ENCODE measurements around the gene PARK7.

Gene PARK7

GRCh38 chr1:8011016-8011415 lies 49.5 kb downstream of the PARK7 start:
- DNase-seq: no peak

GRCh38 chr1:8011923-8012858 lies 50.7 kb downstream of the PARK7 start:
- DNase-seq: no peak

GRCh38 chr1:8012955-8013354 lies 51.4 kb downstream of the PARK7 start:
- DNase-seq: no peak

- DNase-seq: no peak
Measured at GRCh38 chr1:8013399-8013798, 51.9 kb downstream of the PARK7 start.

GRCh38 chr1:8013800-8014199 lies 52.3 kb downstream of the PARK7 start:
- no peak for DNase-seq

- DNase-seq: no peak
Measured at GRCh38 chr1:8014381-8014988, 53.0 kb downstream of the PARK7 start.

- DNase-seq: peak; percentile 51
Measured at GRCh38 chr1:8015036-8015808, 53.7 kb downstream of the PARK7 start.

GRCh38 chr1:8015809-8016165 lies 54.3 kb downstream of the PARK7 start:
- DNase-seq: no peak

- no peak for DNase-seq
Measured at GRCh38 chr1:8016210-8016894, 54.8 kb downstream of the PARK7 start.

GRCh38 chr1:8016895-8017241 lies 55.4 kb downstream of the PARK7 start:
- DNase-seq: no peak

GRCh38 chr1:8017495-8018197 lies 56.1 kb downstream of the PARK7 start:
- no peak for DNase-seq

- no peak for DNase-seq
Measured at GRCh38 chr1:8018492-8019228, 57.1 kb downstream of the PARK7 start.

GRCh38 chr1:8019229-8019620 lies 57.7 kb downstream of the PARK7 start:
- no peak for DNase-seq

GRCh38 chr1:8020032-8020431 lies 58.5 kb downstream of the PARK7 start:
- no peak for DNase-seq

GRCh38 chr1:8021676-8022266 lies 60.3 kb downstream of the PARK7 start:
- no peak for DNase-seq

- DNase-seq: no peak
Measured at GRCh38 chr1:8022395-8023286, 61.1 kb downstream of the PARK7 start.

GRCh38 chr1:8023287-8023994 lies 61.9 kb downstream of the PARK7 start:
- DNase-seq: no peak

GRCh38 chr1:8023995-8024313 lies 62.4 kb downstream of the PARK7 start:
- no peak for DNase-seq

GRCh38 chr1:8024329-8024728 lies 62.8 kb downstream of the PARK7 start:
- DNase-seq: no peak
